ENCODE results near the gene OR4K1. TPM values are rescaled to one million over a fixed set of nuclear protein-coding genes. Genes with fewer than 3 reads are reported as not detected.
"Not testable (repeated sequence)": the region's sequence is repeated elsewhere in the genome, so short reads cannot be mapped to it uniquely, and the experiment has no call there.

The OR4K1 gene
- total RNA-seq, 1 donor from 2014 or later, result not detected

GRCh38 chr14:19917955-19918518 lies 12.7 kb upstream of the OR4K1 start:
- no peak overlapping the region for H3K4me3 ChIP-seq (ENCODE audit: low read depth, low read length)
- no peak for TF ChIP-seq CTCF (conservative IDR thresholded peaks at IDR 0.05; ENCODE audit: low read depth, low read length)
- no peak for DNase-seq (ENCODE audit: low read depth)

GRCh38 chr14:19918553-19919264 lies 12.0 kb upstream of the OR4K1 start:
- H3K4me3 ChIP-seq (ENCODE audit: low read depth, low read length), result no peak overlapping the region
- DNase-seq (ENCODE audit: low read depth), result no peak
- TF ChIP-seq CTCF (conservative IDR thresholded peaks at IDR 0.05; ENCODE audit: low read depth, low read length), result no peak

- no peak within 1 kb of the TSS for H3K4me3 ChIP-seq (ENCODE audit: low read depth, low read length)
- no peak for DNase-seq (ENCODE audit: low read depth)
- no peak for TF ChIP-seq CTCF (conservative IDR thresholded peaks at IDR 0.05; ENCODE audit: low read depth, low read length)
Observed at GRCh38 chr14:19920021-19920657, 10.6 kb upstream of the OR4K1 start, which contains the start of gene OR4K5. Gene OR4K5, plus strand, starts transcription at chr14:19920607. Its CDS starts 0 bp downstream, at chr14:19920607.

- no peak overlapping the region for H3K4me3 ChIP-seq (ENCODE audit: low read depth, low read length)
- no peak for DNase-seq (ENCODE audit: low read depth)
- TF ChIP-seq CTCF (conservative IDR thresholded peaks at IDR 0.05; ENCODE audit: low read depth, low read length), result no peak
Observed at GRCh38 chr14:19941668-19942067, 11.0 kb downstream of the OR4K1 start.

GRCh38 chr14:19947413-19948090 lies 16.8 kb downstream of the OR4K1 start:
- DNase-seq (ENCODE audit: low read depth), result no peak
- H3K4me3 ChIP-seq (ENCODE audit: low read depth, low read length), result no peak overlapping the region
- no peak for TF ChIP-seq CTCF (conservative IDR thresholded peaks at IDR 0.05; ENCODE audit: low read depth, low read length)

GRCh38 chr14:19949218-19949617 lies 18.5 kb downstream of the OR4K1 start:
- no peak overlapping the region for H3K4me3 ChIP-seq (ENCODE audit: low read depth, low read length)
- TF ChIP-seq CTCF (conservative IDR thresholded peaks at IDR 0.05; ENCODE audit: low read depth, low read length), result no peak
- no peak for DNase-seq (ENCODE audit: low read depth)

GRCh38 chr14:19969735-19970134 lies 39.0 kb downstream of the OR4K1 start:
- H3K4me3 ChIP-seq (ENCODE audit: low read depth, low read length); DNase-seq (ENCODE audit: low read depth): not testable (repeated sequence)
